EH (cell line): ENCODE results near the gene PCBP1.
"Not testable (repeated sequence)": the region's sequence is repeated elsewhere in the genome, so short reads cannot be mapped to it uniquely, and the experiment has no call there.

ENCODE experiments used
- DNase-seq: peaks from one replicate; pipeline ENCODE4 v3.0.0-alpha.2; 2015; ENCODE audit warnings: low read depth

PCBP1 gene

DNA sequence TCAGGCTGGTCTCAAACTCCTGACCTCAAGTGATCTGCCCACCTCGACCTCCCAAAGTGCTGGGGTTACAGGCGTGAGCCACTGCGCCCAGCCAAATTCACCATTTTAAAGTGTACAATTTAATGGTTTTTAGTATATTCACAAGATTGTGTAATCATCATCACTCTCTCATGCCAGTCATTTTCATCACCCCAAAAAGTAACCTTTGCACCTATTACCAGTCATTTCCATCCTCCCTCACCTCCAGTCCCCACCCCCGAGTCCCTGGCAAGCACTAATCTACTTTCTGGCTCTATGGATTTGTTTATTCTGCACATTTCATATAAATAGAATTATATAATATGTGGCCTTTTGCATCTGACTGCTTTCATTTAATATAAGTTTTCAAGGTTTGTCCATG lies 10.8 kb downstream of the PCBP1 start:
- DNase-seq = no peak

DNA sequence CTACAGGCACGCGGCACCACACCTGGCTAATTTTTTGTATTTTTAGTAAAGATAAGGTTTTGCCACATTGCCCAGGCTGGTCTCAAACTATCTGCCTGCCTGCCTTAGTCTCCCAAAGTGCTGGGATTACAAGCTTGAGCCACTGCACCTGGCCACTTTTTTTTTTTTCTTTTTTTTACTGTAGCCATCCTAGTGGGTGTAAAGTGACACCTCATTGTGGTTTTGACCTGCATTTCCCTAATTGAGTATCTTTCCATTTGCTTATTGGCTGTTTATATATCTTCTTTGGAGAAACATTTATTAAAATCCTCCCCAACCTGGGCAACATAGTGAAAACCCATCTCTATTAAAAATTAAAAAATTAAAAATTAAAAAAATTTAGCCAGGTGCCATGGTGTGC lies 12.0 kb downstream of the PCBP1 start:
- no peak for DNase-seq

DNA sequence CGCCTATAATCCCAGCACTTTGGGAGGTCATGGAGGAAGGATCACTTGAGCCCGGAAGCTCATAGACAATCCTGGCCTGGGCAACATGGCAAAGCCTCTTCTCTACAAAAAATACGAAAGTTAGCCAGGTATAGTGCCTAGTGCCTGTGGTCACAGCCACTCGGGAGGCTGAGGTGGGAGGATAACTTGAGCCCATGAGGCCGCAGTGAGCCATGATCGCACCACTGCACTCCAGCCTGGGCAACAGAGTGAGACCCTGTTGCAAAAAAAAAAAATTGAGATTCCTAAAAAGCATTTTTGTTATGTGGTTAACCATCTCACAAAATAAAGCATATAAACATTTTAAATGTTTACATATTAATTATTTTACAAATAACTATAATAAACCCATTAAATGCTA lies 13.9 kb downstream of the PCBP1 start:
- DNase-seq = no peak

DNA sequence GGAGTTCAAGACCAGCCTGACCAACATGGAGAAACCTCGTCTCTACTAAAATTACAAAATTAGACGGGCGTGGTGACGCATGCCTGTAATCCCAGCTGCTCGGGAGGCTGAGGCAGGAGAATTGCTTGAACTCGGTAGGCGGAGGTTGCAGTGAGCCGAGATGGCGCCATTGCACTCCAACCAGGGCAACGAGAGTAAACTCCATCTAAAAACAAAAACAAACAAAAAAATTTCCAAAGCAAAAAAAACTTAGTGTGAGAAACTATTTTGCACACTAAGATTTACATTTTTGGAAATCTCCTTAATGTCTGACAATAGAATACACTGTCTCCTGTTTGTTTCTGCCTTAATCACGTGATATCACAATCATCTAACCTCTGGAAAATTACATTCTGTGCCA lies 14.4 kb downstream of the PCBP1 start:
- not testable (repeated sequence) for DNase-seq

DNA sequence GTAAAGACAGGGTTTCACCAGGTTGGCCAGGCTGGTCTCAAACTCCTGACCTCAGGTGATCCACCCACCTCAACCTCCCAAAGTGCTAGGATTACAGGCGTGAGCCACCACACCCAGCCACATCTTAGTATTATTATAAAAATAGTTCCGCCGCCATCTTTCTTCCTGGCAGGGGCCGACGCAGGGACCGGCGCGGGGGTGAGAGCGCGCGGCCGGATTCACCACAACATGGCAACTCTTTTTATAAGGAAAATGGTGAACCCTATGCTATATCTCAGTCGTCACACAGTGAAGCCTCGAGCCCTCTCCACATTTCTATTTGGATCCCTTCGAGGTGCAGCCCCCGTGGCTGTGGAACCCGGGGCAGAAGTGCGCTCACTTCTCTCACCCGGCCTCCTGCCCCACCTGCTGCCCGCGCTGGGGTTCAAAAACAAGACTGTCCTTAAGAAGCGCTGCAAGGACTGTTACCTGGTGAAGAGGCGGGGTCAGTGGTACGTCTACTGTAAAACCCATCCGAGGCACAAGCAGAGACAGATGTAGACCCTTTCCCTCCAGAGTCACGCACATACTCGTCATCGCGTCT lies 15.1 kb downstream of the PCBP1 start:
- not testable (repeated sequence) for DNase-seq

DNA sequence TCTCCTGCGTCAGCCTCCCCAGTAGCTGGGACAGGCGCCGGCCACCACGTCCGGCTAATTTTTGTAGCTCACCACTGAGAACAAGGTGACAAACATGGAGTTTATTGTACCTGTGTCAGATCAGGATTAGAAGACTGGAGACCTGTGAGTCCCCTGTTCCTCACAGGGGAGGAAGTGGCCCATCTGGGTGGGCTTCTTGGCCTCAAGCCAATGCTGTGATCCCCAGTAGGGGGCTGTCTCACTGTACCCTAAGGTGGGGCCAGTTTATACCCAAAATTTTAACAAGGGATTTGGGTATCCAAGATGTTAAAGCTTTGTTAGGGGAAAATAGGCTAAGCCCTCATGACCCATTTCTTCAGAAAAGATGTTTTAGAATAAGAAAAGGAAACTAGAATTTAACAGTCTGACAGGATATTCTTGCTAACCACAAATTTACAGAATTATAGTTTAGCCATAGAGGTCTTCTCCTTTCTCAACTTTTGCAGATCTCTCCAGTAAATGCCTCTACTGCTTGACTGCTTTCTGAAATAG lies 16.3 kb downstream of the PCBP1 start:
- DNase-seq = peak; percentile 6

DNA sequence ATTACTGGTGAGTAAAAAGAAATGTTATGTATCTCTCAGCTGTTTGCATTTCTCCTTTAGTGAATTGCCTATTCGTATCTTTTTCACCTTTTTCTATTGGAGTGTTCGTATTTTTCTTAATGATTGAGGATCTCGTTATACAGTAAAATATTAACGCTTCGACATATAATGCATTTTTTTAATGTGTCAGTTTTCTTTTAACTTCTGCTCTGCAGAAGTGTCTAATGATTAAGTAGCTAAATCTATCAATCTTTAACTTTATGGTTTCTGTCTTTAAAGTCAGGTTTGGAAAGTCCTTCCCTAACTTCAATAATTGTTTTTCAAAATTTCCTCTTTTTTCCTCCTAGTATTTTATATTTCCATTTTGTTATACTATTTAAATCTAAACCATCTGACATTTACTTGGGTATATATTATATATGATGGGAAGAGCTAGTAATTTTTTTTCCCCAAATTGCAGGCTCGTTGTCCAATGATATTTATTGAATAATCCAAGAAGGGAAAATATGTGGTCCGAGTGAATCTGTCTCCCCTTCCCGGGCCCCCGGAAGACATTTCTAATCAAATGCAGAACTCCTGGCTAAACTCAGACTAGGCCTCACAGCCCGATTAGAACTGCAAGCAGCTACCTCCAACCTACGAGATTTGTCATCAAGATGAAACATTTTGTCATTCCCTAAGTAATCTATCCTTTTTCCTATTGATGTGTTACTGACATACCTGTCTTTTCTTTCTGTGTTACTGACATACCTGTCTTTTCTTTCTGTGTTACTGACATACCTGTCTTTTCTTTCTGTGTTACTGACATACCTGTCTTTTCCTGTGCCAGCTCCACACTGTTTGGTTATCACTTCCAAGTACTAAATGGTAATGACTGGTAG lies 17.2 kb downstream of the PCBP1 start:
- DNase-seq = peak; percentile 45

DNA sequence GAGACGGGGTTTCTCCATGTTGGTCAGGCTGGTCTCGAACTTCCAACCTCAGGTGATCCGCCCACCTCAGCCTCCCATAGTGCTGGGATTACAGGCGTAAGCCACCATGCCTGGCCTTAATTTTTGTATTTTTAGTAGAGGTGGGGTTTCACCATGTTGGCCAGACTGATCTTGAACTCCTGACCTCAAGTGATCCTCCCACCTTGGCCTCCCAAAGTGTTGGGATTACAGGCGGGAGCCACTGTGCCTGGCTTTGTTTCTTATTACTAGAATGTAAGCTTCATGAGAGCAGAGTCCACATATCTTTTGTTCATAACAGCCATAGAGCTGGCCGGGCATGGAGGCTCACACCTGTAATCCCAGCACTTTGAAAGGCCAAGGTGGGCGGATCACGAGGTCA lies 18.9 kb downstream of the PCBP1 start:
- not testable (repeated sequence) for DNase-seq

DNA sequence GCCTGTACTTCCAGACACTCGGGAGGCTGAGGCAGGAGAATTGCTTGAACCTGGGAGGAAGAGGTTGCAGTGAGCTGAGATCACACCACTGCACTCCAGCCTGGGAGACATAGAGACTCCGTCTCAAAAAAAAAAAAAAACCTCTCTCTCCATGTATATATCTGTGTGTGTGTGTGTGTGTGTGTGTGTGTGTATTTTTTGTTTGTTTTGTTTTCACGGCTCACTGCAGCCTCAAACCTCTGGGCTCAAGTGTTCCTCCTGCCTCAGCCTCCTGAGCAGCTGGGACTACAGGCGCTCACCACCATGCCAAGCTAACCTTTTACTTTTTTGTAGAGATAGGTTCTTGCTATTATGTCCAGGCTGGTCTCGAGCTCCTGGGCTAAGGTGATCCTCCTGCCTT lies 23.1 kb downstream of the PCBP1 start:
- DNase-seq = not testable (repeated sequence)

DNA sequence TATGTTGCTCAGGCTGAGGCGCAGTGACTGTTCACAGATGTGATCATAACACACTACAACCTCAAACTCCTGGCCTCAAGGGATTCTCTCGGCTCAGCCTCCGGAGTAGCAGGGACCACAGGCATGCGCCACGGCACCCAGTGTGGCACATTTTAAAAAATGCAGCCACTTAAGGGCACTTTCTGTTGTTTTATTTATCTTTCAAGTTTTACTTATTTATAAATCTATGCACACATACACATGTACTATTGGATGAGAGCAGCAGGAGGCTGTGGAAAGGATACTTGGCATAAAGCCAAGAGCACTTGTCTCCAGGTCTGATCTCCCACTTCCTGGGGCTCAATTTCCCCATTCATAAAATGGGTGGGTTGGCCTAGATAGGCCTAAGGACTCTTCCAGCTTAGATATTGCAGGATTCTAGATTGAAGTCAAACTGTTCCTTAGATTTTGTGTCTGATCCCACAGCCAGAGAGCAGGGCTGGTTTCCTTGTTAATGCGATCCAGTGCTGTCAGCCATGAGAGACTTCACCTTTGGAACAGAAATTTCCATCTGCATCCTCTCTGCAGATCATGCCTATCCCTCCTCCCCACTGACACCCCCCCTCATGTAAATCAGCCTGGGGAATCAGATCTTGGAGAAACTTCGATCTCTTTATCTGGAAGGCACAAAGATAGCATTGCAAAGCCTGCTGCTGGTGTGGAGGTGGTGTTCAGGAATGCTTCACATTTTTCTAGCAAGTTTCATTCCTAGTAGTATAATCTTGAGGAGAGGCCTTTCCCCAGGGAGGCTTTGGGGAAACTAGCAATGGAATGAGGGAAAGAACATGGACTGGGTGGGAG lies 24.7 kb downstream of the PCBP1 start:
- peak; percentile 80 for DNase-seq

DNA sequence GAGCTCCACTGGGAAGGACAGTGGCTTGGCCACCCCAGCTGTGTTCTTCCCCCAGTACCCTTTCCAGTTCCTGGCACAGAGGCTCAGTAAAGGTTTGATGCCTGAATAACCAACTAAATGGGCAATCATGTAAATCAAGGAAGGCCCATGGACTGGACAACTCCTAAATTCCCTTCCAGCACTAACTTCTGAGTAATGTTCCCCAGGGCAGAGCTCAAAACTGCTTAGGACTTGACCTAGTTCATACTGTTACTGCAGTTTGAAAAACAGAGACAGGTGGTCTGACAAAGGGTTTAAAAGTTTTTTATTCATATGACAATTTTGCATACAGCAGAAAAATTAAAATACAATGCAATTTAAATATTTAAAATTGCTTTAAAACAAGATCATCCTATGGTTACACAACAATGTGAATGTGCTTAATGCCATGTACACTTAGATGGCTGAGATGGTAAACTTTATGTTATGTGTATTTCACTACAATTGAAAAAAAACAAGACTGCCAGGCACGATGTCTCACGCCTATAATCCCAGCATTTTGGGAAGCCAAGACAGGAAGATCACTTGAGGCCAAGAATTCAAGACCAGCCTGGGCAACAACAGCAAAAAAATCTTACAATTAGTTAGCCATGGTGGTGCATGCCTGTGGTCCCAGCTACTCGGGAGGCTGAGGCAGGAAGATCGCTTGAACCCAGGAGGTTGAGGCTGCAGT lies 26.2 kb downstream of the PCBP1 start:
- DNase-seq = peak; percentile 40

DNA sequence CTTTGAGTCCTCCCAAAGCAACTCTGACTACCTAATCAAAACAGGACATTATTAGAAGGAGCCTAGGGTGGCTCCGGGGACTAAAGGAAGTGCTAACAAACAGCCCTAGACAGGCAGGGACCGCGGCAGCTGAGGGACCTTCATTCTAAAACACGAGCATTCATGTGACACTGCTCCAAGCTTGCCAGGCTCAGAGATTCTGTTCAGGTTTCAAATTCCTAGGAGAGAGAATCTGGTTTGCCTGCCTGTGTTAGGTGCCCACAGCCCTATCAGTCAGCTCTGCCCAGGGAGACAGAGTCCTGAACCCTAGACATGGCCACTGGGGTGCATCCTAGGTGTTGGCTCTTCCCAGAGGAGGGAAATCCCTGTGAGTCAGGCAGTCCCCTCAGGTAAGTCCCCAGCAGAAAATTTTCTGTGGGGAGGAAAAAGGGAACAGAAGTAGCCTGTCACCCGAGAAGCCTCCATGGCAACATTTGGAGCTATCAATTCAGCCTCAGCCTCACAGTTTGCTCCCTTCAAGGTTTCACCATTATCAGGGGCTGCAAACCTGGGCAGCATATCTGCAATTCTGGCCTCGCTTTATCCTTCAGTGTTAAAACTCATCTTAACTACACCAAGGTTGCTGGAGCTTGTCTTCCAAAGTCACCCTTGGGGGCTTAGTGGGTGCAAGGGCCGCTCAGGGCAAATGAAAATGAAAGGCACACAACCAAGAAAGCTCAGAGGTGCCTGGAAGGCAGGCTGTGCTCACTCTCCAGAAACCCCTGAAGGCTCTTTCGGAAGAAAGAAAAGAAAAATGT lies 28.6 kb downstream of the PCBP1 start:
- DNase-seq = no peak

DNA sequence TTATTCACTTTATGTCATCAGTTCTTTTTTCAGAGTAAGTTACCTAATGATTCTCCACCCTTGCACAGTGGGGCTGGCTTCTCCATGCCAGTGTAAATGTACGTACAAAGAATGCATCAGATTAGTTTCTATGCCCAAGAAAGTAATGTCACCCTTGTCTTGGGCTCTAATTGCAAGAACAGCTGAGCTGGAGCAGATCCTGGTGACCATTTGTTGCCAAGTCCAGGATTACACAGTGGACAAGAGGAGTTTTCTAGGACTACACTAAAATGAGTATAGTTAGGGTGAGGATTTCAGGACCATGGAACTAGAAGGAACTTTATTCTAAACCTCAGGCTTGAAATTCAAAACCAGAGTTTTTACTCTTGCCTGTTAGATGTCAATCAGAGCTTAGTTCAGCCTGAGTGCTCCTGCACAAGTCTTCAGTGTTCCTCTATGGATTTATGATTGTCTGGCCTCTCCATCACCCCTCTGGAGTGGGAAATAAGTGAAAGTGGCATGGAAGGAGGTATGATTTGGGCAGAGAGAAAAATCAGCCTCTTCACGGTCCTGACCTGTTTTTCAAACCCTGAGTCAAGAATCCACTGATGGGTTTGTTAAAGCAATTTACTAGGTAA lies 29.8 kb downstream of the PCBP1 start:
- no peak for DNase-seq

DNA sequence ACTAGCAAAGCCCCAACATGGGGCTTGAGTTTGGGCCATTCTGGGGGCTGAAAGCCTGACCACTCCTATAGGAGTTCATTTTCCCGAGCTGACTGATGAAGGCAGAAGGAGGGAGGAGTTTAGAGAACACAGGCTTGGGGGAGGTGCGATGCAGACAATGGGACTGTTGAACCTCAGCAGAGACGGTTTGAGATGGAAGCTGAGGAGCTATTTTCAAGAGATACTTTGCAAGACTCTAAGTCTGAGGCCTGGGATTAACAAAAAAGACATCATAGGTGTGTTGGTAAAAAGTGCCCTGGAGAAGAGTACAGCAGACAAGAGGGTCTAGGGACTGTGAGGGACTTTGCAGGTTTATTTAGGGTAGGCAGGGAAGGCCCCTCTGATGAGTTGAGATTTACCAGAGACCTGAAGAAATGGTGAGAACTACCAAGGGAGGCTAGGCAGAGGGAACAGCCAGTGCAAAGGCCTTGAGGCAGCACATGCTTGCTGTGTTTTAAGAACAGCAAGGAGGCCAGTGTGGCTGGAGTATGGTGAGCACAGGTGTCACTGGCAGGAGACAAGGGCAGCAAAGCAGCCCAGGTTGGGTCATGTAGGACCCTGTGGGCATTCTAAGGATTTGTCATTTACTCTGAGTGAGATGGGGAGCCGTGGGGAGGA lies 31.6 kb downstream of the PCBP1 start:
- no peak for DNase-seq

DNA sequence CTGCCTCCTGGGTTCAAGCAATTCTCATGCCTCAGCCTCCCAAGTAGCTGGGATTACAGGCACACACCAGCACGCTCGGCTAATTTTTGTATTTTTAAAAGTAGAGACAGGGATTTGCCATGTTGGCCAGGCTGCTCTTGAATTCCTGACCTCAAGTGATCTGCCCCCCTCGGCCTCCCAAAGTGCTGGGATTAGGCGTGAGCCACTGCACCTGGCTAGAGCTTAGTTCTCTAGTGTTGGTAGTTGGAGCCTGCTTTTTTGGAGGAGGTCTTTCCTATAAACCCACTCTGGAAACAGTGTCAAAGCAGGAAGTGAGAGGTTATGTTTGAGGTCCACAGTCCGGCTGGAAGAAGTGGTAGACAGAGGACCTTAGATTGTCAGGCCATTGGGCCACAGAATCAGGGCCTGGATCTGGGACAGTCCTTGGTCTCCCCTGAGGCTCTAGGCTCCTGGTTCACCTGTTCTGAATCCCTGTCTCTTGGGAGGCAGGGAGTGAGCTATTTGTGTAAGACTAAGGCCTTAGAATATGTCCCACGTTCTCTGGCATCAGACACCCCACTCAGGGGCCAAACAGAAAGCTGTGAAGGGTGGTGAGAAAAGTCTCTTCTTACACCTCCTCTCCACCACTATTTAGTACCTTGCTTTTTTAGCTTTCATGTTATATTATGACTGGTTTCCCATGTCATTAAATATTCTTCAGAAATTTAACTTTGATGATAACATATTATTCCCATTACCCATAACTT lies 34.5 kb downstream of the PCBP1 start:
- no peak for DNase-seq

DNA sequence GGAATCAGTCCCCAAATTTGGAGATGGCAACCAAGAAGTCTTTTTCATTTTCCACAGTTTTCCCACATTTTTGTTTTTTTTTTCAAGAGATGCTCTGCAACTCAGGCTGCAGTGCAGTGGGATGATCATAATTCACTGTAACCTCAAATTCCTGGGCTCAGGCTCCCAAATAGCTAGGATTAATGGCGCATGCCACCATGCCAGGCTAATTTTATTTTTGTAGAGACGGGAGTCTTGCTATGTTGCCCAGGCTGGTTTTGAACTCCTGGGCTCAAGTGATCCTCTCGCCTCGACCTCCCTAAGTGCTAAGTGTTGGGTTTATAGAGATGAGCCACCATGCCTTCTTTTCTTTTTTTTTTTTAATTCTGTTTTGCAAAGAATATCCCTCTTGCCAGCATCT lies 35.2 kb downstream of the PCBP1 start:
- DNase-seq = no peak

DNA sequence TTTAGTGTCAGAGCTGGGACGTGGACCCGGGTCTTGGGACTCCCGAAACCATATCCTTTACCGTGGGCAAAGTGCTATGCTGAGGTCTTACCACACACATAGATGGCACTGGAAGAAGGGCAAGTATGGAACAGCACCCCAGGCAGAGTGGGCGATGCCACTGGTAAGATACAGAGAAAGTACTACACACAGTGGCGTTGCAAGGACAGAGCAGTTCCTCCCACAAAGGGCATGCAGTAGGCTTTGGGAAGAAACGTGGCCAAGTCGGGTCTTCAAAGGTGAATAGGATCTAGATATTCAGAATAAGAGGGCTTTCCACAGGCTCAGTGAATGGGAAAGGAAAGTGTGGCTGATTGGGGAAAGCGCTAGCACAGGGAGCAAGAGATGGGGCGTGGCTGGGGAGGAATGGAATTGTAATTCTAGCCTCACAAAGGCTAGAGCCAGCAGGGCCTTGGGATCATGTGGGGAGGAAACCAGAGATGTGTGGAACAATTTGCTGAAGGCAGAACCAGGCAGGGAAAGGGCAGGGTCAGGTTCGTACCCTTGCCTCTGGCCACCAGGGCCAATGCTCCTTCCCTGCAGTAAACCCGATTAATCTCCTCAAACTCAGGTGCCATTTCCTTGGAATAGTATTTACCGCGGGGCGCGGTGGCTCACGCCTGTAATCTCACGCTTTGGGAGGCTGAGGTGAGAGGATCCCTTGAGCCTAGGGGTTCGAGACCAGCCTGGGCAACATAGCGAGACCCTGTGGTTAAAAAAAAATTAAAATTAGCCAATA lies 36.0 kb downstream of the PCBP1 start:
- peak; percentile 76 for DNase-seq

DNA sequence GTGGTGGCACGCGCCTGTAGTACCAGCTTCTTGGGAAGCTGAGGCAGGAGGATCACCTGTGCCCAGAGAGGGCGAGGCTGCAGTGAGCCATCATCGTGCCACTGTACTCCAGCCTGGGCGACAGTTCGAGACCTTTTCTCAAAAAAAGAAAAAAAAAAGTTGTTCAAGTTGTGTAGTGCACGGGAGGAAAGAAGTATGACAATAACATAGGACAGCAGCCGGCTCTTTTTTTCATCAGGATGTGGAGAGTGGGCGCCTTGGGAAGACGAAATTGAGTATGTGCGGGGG lies 36.5 kb downstream of the PCBP1 start:
- no peak for DNase-seq

DNA sequence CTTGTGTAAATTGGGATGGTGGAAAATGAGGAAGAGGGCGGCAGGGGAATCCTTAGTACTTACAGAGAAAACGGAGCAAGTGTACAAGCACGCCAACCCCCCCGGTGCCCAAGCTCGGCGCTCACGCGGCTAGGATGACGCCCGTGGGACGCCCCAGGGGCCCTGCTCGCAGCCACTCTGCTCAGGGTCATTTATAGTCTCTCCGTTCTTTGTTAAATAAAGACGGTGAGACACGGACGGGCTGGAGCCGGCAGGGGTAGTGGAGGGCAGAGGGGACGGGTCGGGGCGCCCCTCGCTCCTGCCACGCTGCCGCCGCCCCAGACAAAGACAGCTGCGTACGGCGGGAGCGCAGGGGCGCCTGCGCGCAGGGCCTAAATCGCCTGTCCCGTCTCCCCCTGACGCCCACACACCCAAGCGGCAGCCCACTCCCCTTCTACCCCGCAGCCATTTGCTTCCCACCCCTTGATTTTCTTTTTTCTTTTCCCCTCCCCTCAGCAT lies 37.8 kb downstream of the PCBP1 start:
- peak; percentile 54 for DNase-seq
